CD4-positive, alpha-beta memory T cell (primary cell): ENCODE data around the gene FEV. TPM values are rescaled to one million over a fixed set of nuclear protein-coding genes. Genes with fewer than 3 reads are reported as not detected.

Source experiments
- CTCF ChIA-PET: fragments of 350-600 bp; sonication (Branson Sonifier 250); formaldehyde crosslinking; loops from one replicate; lab custom pipeline; 2021; ENCODE audit warnings: inconsistent platforms; ENCODE audit not compliant: partially characterized antibody; lab: Charles Lee
- POLR2A ChIA-PET: fragments of 350-600 bp; sonication (Branson Sonifier 250); formaldehyde crosslinking; loops from one replicate; lab custom pipeline; 2021; ENCODE audit not compliant: partially characterized antibody; lab: Charles Lee
- DNase-seq, 5 donors: peaks; one replicate each; pipeline versions ENCODE4 v3.0.0 to v3.0.0-alpha.2; 2020 to 2022; ENCODE audit warnings: mixed read lengths in 1 of 5
- H3K27ac ChIP-seq: one replicate; pipeline ENCODE4 v1.7.0; 2013; ENCODE audit warnings: low read depth, low read length
- H3K27me3 ChIP-seq: 2 replicates; pipeline ENCODE4 v1.7.0; 2013; ENCODE audit warnings: mild to moderate bottlenecking, low read length, moderate library complexity; ENCODE audit not compliant: insufficient read depth
- H3K36me3 ChIP-seq: 2 replicates; pipeline ENCODE4 v1.7.0; 2013; ENCODE audit warnings: mild to moderate bottlenecking, low read length, moderate library complexity; ENCODE audit not compliant: insufficient read depth
- H3K4me1 ChIP-seq: 2 replicates; pipeline ENCODE4 v1.7.0; 2013; ENCODE audit warnings: mild to moderate bottlenecking, low read length, moderate library complexity; ENCODE audit not compliant: insufficient read depth
- H3K4me3 ChIP-seq, 2 donors: one replicate each; pipeline ENCODE4 v1.7.0; 2013; ENCODE audit warnings: low read length in 2 of 2, mild to moderate bottlenecking in 1 of 2
- H3K9me3 ChIP-seq, 2 donors: one replicate each; pipeline ENCODE4 v1.7.0; 2013; ENCODE audit warnings: low read length in 2 of 2, control low read depth in 1 of 2; ENCODE audit not compliant: control insufficient read depth in 1 of 2
- H3K27ac Mint-ChIP-seq, 7 donors: one replicate each; pipeline ENCODE4 v1.8.0; 2020 to 2021; ENCODE audit warnings: mixed read lengths in 7 of 7, mild to moderate bottlenecking in 6 of 7, inconsistent platforms in 3 of 7, moderate library complexity in 3 of 7
- H3K27me3 Mint-ChIP-seq, 2 donors: one replicate each; pipeline ENCODE4 v1.8.0; 2020 to 2021; ENCODE audit warnings: mixed read lengths in 2 of 2
- H3K36me3 Mint-ChIP-seq, 2 donors: one replicate each; pipeline ENCODE4 v1.8.0; 2020 to 2021; ENCODE audit warnings: mixed read lengths in 2 of 2, inconsistent platforms in 1 of 2, mild to moderate bottlenecking in 1 of 2
- H3K4me1 Mint-ChIP-seq, 4 donors: one replicate each; pipeline ENCODE4 v1.8.0; 2020 to 2021; ENCODE audit warnings: mixed read lengths in 4 of 4, mild to moderate bottlenecking in 1 of 4
- H3K4me3 Mint-ChIP-seq, 8 donors: one replicate each; pipeline ENCODE4 v1.8.0; 2020 to 2021; ENCODE audit warnings: mixed read lengths in 8 of 8, mild to moderate bottlenecking in 7 of 8, moderate library complexity in 6 of 8, inconsistent platforms in 3 of 8
- H3K9me3 Mint-ChIP-seq, 8 donors: one replicate each; pipeline ENCODE4 v1.8.0; 2020 to 2021; ENCODE audit warnings: mixed read lengths in 8 of 8, mild to moderate bottlenecking in 5 of 8, inconsistent platforms in 3 of 8, moderate library complexity in 1 of 8
- intact Hi-C: fragments of 100-400 bp; cut with micrococcal nuclease; formaldehyde crosslinking; loops from one replicate; pipeline ENCODE4 v1.15.1; 2023
- polyA plus RNA-seq, 2 donors: library from polyadenylated mRNA; unstranded; fragments of 300-500 nt; fragmentation: Illumina TruSeq; gene quantifications; one replicate each; pipeline ENCODE4 v1.2.3, GENCODE V29; 2021
- total RNA-seq, 2 experiments: library from RNA; stranded (reverse); gene quantifications; one replicate each; pipeline ENCODE4 v1.2.3, GENCODE V29; 2021

FEV gene
- total RNA-seq: not detected
- polyA plus RNA-seq: not detected

GRCh38 chr2:218985021-218985324, at the start of gene FEV:
FEV (minus strand) TSS chr2:218985184; CDS start chr2:218985075, 109 bp downstream.
- H3K36me3 ChIP-seq: no peaks in the 10 kb centered on the region
- intact Hi-C loops: no loop called here
- H3K4me1 ChIP-seq: peaks cover 36% of the 10 kb centered on the region
- peaks cover 68 to 73% of the 10 kb centered on the region in 2 donors for H3K27me3 Mint-ChIP-seq
- no peak for DNase-seq
- H3K27ac Mint-ChIP-seq: peak within 1 kb of the TSS in 3 of 7 donors; percentile 31 to 78 (median 35)
- H3K9me3 ChIP-seq: no peaks in the 10 kb centered on the region
- H3K9me3 Mint-ChIP-seq: no peaks in the 10 kb centered on the region
- H3K36me3 Mint-ChIP-seq: no peaks in the 10 kb centered on the region
- H3K4me3 ChIP-seq: no peak within 1 kb of the TSS
- peaks cover 14 to 48% (median 21%) of the 10 kb centered on the region in 4 donors for H3K4me1 Mint-ChIP-seq
- peaks cover 63% of the 10 kb centered on the region for H3K27me3 ChIP-seq
- H3K27ac ChIP-seq: no peak within 1 kb of the TSS
- H3K4me3 Mint-ChIP-seq: peak within 1 kb of the TSS in 6 of 8 donors; percentile 43 to 81 (median 62)
- POLR2A ChIA-PET: no interaction called here
- CTCF ChIA-PET: no interaction called here

GRCh38 chr2:219032051-219032745, 47.2 kb upstream of the FEV start:
- Mint-ChIP-seq H3K27me3 (peaks cover 27 to 33% of the 10 kb centered on the region in 2 donors), H3K36me3 (no peaks in the 10 kb centered on the region), H3K9me3 (no peaks in the 10 kb centered on the region), H3K27ac (no peak overlapping the region), H3K4me3 (no peak overlapping the region), H3K4me1 (peaks cover 0 to 1% (median 0%) of the 10 kb centered on the region in 4 donors)
- Histone ChIP-seq H3K4me3 (no peak overlapping the region), H3K4me1 (no peaks in the 10 kb centered on the region), H3K27me3 (no peaks in the 10 kb centered on the region), H3K27ac (no peak overlapping the region), H3K36me3 (no peaks in the 10 kb centered on the region), H3K9me3 (no peaks in the 10 kb centered on the region)
- DNase-seq: no peak
- ChIA-PET CTCF (interaction anchor here (0.6 to 3.4 kb wide), 3 partner anchors 21 to 123 kb away, joined by 3 to 62 read pairs (median 5); no protein-coding TSS in a partner anchor), POLR2A (no interaction called here)
- intact Hi-C loops: no loop called here

- peaks cover 22 to 30% of the 10 kb centered on the region in 2 donors for H3K27me3 Mint-ChIP-seq
- ChIA-PET POLR2A (no interaction called here), CTCF (interaction anchor here (1.0 to 4.6 kb wide), 9 partner anchors 10 to 268 kb away, joined by 3 to 62 read pairs (median 4); partner anchors contain the start of gene NHEJ1)
- H3K9me3 Mint-ChIP-seq: no peaks in the 10 kb centered on the region
- intact Hi-C loops: no loop called here
- Histone ChIP-seq H3K4me3 (no peak overlapping the region), H3K9me3 (no peaks in the 10 kb centered on the region), H3K27ac (no peak overlapping the region), H3K4me1 (no peaks in the 10 kb centered on the region), H3K36me3 (no peaks in the 10 kb centered on the region), H3K27me3 (no peaks in the 10 kb centered on the region)
- no peaks in the 10 kb centered on the region for H3K36me3 Mint-ChIP-seq
- H3K27ac Mint-ChIP-seq: no peak overlapping the region
- H3K4me3 Mint-ChIP-seq: no peak overlapping the region
- H3K4me1 Mint-ChIP-seq: peaks cover 0 to 1% (median 0%) of the 10 kb centered on the region in 4 donors
- DNase-seq: no peak
Measured at GRCh38 chr2:219031005-219031738, 46.2 kb upstream of the FEV start.

GRCh38 chr2:219030177-219030940, 45.4 kb upstream of the FEV start:
- no peak for DNase-seq
- Mint-ChIP-seq H3K27me3 (peaks cover 18 to 26% of the 10 kb centered on the region in 2 donors), H3K9me3 (no peaks in the 10 kb centered on the region), H3K36me3 (no peaks in the 10 kb centered on the region), H3K4me1 (peaks cover 0 to 1% (median 0%) of the 10 kb centered on the region in 4 donors), H3K4me3 (no peak overlapping the region), H3K27ac (peak overlapping the region in 1 of 7 donors; percentile 21)
- ChIA-PET CTCF (interaction anchor here (0.6 to 4.6 kb wide), 38 partner anchors 8 to 324 kb away, joined by 3 to 62 read pairs (median 4); partner anchors contain the start of gene NHEJ1), POLR2A (interaction anchor here (1.2 kb wide), 1 partner anchor 10 kb away, joined by 3 read pairs; no protein-coding TSS in a partner anchor)
- no peak overlapping the region for H3K4me3 ChIP-seq
- H3K27me3 ChIP-seq: no peaks in the 10 kb centered on the region
- H3K9me3 ChIP-seq: no peaks in the 10 kb centered on the region
- no peak overlapping the region for H3K27ac ChIP-seq
- intact Hi-C loops: no loop called here
- H3K4me1 ChIP-seq: no peaks in the 10 kb centered on the region
- H3K36me3 ChIP-seq: no peaks in the 10 kb centered on the region

GRCh38 chr2:219029829-219030165, 44.8 kb upstream of the FEV start:
- no peak overlapping the region for H3K27ac ChIP-seq
- H3K9me3 ChIP-seq: no peaks in the 10 kb centered on the region
- Mint-ChIP-seq H3K4me3 (no peak overlapping the region), H3K27ac (peak overlapping the region in 1 of 7 donors; percentile 21), H3K36me3 (no peaks in the 10 kb centered on the region), H3K27me3 (peaks cover 16 to 21% of the 10 kb centered on the region in 2 donors), H3K4me1 (peaks cover 0 to 1% (median 0%) of the 10 kb centered on the region in 4 donors), H3K9me3 (no peaks in the 10 kb centered on the region)
- no peaks in the 10 kb centered on the region for H3K36me3 ChIP-seq
- no peak overlapping the region for H3K4me3 ChIP-seq
- peak; percentile 69 to 76 (median 73) for DNase-seq
- intact Hi-C loops: loop anchor here (1.0 kb wide), 3 partner anchors 90 to 269 kb away; no protein-coding TSS in a partner anchor
- POLR2A ChIA-PET: interaction anchor here (1.2 kb wide), 1 partner anchor 9 kb away, joined by 3 read pairs; no protein-coding TSS in a partner anchor
- CTCF ChIA-PET: interaction anchor here (0.6 to 4.6 kb wide), 38 partner anchors 9 to 324 kb away, joined by 3 to 62 read pairs (median 4); partner anchors contain the start of gene NHEJ1
- no peaks in the 10 kb centered on the region for H3K27me3 ChIP-seq
- H3K4me1 ChIP-seq: no peaks in the 10 kb centered on the region

GRCh38 chr2:219028996-219029828, 44.2 kb upstream of the FEV start:
- DNase-seq: no peak
- Mint-ChIP-seq H3K4me3 (no peak overlapping the region), H3K4me1 (peaks cover 0 to 1% (median 0%) of the 10 kb centered on the region in 4 donors), H3K27ac (peak overlapping the region in 1 of 7 donors; percentile 21), H3K27me3 (peaks cover 15 to 17% of the 10 kb centered on the region in 2 donors), H3K9me3 (no peaks in the 10 kb centered on the region), H3K36me3 (no peaks in the 10 kb centered on the region)
- CTCF ChIA-PET: interaction anchor here (0.6 to 4.6 kb wide), 36 partner anchors 9 to 325 kb away, joined by 3 to 62 read pairs (median 4); partner anchors contain the start of gene NHEJ1
- Histone ChIP-seq H3K36me3 (no peaks in the 10 kb centered on the region), H3K4me3 (no peak overlapping the region), H3K27me3 (no peaks in the 10 kb centered on the region), H3K9me3 (no peaks in the 10 kb centered on the region), H3K27ac (no peak overlapping the region), H3K4me1 (no peaks in the 10 kb centered on the region)
- intact Hi-C loops: loop anchor here (1.0 kb wide), 3 partner anchors 90 to 269 kb away; no protein-coding TSS in a partner anchor
- POLR2A ChIA-PET: interaction anchor here (1.2 kb wide), 1 partner anchor 9 kb away, joined by 3 read pairs; no protein-coding TSS in a partner anchor
